Epithelial cell of proximal tubule (primary cell): Measurements from ENCODE around the gene MEX3A. TPM values are rescaled to one million over a fixed set of nuclear protein-coding genes. Genes with fewer than 3 reads are reported as not detected.

Experiments used
- DNase-seq: peaks from one replicate; pipeline ENCODE4 v3.0.0-alpha.2; 2011; ENCODE audit warnings: low read depth
- H3K4me3 ChIP-seq: 2 replicates; pipeline ENCODE4 v1.5.1; 2011; ENCODE audit warnings: low read depth, mild to moderate bottlenecking, low read length
- CTCF ChIP-seq: conservative IDR thresholded peaks from 2 replicates; pipeline ENCODE4 v1.5.1; 2012; ENCODE audit warnings: low read depth, mild to moderate bottlenecking, low read length
- total RNA-seq: library from RNA; depleted of rRNA; stranded (reverse); fragments of >200 nt; gene quantifications from 2 replicates; pipeline ENCODE4 v1.2.3, GENCODE V29; 2015

MEX3A gene
- total RNA-seq, 1 donor from 2014 or later = 14.8 TPM

GRCh38 chr1:156090138-156090839, 8.0 kb upstream of the MEX3A start:
- no peak overlapping the region for H3K4me3 ChIP-seq
- TF ChIP-seq CTCF = no peak
- DNase-seq = no peak

DNA sequence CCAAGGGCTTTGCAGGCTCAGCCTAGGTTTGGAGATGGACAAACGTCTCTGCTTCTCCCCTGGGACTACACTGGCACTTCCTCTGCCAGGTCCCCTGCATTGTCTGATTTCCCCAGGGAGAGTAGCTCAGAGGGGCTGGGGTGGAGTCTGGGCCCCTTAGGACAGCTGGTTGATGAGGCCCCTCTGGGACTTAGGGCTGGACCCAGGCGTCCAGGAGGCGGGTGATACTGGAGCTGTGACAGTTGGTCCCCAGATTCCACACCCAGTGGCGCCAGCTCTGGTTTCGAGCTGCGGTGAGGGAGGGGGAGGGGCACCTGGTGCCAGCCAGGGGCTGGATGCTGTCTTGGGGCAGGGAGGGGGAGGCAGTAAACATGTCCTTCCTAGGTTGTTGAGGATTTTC, 7.4 kb upstream of the MEX3A start:
- H3K4me3 ChIP-seq = no peak overlapping the region
- DNase-seq = no peak
- TF ChIP-seq CTCF = no peak

DNA sequence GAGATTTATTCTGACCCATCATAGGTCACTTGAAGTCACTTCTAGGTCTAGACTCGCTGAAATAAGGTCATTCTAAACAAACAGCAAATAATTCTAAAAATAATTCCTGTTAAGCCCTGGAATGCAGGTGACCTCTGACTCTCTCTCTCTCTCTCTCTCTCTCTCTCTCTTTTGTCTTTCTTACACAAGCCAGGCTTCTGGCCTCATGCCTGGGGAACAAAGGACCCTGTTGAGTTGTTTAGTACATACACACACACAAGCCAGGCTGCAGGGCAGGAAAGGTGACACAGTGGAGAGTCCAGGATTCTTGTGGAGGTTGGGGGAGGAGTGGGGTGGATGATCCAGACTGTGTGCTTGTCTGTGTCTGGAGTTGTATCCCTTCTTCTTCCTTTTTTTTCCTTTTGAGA, 4.0 kb upstream of the MEX3A start:
- no peak overlapping the region for H3K4me3 ChIP-seq
- DNase-seq = no peak
- no peak for TF ChIP-seq CTCF

GRCh38 chr1:156083800-156084790, 1.8 kb upstream of the MEX3A start:
- no peak overlapping the region for H3K4me3 ChIP-seq
- no peak for TF ChIP-seq CTCF
- DNase-seq = no peak

DNA sequence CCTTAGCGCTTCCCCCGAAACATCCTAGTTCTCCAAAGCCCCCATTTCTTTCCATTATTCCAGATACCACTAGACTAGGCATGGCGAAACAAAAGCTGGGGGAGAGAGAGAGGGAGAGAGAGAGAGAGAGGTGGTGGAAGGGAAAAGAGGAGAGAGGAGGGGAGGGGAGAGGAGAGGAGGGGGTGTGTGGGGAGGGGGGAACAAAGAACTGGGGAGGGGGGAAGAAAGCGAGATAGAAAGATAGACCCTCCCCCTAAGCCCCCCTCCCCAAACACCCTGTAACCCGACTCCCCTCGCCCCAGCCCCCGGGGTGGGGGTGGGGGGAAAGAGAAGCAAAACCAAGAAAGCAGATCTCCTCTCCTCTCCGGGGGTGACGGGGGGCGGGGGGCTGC, 352 bp downstream of the MEX3A start:
- no peak for DNase-seq
- no peak for TF ChIP-seq CTCF
- H3K4me3 ChIP-seq = peak overlapping the region; percentile 91

- peak overlapping the region; percentile 91 for H3K4me3 ChIP-seq
- no peak for DNase-seq
- no peak for TF ChIP-seq CTCF
Observed at GRCh38 chr1:156081180-156081916, 917 bp downstream of the MEX3A start.
